ENCODE measurements around the gene TBC1D14.

The TBC1D14 gene

DNA sequence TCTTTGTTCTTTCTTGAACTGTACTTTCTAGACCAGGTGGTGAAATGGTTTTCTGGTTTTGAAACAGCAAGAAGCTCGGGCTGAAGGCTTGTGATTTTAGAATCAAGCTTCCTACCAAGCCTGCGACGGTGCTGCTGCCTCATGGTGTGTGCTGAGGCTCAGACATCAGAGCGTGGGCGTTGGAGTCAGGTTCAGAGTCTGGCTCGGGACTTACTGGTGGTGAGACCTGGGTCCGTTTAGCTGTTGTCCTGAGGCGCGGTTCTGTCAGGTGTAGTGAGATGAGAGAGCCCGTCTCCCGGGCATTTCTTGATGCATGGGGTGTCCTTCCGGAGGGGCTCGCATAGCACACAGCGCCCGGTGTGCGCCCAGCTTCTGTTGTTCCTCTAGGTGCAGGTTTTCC, 113.9 kb downstream of the TBC1D14 start:
- no peak for DNase-seq (ENCODE audit: low read depth)

- no peak for DNase-seq (ENCODE audit: low read depth)
Measured at GRCh38 chr4:7023901-7024300, 114.3 kb downstream of the TBC1D14 start.

DNA sequence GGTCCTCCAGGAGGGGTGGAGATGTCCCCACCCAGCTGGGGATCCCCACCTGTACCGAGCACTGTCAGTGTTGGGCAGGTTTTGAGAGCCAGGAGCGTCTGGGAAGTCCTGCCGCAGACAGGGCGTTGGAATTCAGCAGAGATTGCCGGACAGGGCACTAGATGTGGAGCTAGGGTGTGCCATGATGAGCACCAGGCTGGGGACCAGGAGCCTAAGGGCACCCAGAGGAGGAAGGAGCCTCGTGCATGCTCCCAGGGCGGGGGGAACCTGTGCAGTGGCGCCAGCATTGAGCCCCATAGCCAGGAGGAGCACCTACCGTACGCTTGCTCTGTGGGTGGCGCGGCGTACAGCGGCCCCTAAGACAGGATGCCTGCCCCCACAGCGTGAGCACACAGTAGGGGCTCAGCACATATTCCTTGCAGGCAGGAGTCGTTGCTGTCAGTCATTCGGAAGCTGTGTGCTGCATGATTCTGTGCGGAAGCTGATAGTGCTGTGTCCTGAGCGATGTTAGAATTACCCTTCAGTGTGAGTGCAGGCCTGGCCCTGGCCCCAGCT, 114.8 kb downstream of the TBC1D14 start:
- DNase-seq (ENCODE audit: low read depth), result no peak

DNA sequence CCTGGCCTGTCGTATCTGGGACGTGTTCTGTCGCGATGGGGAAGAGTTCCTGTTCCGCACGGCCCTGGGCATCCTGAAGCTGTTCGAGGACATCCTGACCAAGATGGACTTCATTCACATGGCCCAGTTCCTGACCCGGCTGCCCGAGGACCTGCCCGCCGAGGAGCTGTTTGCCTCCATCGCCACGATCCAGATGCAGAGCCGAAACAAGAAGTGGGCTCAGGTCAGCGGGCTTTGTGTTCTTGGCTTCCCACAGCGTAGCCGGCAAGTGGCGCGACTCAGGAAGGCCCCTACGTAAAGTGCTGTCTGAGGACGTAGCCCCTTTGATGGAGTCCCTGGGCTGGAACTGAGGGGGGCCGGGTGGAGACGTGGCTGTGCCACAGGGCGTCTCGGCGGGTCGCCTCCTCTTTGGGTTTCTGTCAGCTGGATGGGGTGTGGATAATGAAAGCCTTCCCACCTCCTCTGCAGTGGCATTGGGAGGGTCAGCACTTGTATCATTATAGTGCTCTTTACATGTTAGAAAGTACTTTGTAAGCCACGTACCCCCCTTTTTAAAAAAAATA, 115.5 kb downstream of the TBC1D14 start:
- DNase-seq (ENCODE audit: low read depth), result no peak

DNA sequence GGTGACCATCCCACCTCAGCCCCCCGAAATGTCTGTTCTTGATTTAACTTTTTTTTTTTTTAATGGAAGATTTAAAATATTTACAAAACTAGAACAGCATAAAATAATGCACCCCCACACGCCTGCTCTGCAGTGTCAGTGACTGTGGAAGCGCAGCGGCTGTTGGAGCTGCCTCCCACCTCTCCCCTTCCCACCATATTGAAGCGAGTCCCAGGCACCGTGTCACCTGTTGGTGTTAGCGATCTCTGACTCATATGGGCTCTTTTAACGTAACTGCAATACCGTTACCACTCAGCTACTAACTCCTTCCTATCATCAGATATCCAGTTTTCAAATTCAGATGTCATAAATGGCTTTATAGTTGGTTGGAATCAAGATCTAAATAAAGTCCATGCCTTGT, 116.5 kb downstream of the TBC1D14 start:
- no peak for DNase-seq (ENCODE audit: low read depth)

- no peak for DNase-seq (ENCODE audit: low read depth)
Measured at GRCh38 chr4:7027284-7027683, 117.7 kb downstream of the TBC1D14 start.

DNA sequence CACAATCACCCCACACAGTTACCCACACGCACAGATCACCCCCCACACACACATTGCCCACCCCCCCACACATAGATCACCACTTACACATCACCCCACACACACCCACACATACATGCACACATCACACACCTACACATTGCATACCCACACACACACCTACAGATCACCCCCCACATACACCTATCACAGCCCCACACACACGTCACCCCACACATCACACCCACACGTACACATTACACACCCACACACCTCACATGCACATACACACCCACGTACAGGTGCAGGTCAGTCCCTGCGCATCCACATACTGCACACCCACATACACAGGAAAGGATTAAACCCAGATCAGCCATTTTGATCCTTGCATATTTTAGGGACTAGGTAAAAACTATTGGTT, 118.3 kb downstream of the TBC1D14 start:
- no peak for DNase-seq (ENCODE audit: low read depth)

GRCh38 chr4:7029212-7029611, 119.6 kb downstream of the TBC1D14 start:
- DNase-seq (ENCODE audit: low read depth), result no peak

DNA sequence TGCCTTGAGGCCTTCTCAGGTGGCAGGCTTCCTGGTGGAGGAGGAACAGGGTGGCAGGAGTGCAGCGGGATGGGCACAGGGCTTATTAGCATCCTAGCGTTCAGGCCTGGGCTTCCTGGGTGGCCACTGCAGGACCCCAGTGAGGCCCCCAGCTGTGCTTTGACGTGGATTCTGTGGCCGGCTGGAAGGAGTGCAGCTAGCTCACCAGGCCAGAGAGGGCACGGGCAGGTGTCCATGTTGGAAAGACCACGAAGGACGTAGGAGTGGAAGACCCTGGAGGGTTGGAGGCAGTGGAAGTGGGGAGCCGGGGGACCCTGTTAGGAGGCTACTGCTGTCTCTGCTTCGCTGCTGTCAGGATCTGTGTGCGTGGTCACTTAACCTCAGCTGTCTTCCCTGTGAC, 120.3 kb downstream of the TBC1D14 start:
- no peak for DNase-seq (ENCODE audit: low read depth)

DNA sequence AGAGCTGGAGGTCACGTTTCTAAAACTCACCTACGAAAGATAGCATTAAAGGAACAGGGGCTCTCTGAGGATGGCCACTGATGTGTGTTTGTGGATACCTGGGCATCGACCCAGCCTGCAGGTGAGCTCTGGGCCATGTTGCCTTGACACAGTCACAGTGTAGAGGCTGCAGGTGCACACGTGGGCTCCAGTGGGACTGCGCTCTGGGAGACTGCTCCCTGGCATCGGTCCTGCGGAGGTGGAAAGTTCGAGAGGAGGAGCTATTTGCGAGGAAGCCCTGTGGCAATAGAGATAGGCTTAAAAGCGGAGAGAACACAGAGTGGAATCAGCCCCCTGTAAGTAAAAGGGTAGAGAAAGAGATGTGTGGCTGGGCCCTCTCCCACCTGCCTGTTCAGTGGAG, 121.2 kb downstream of the TBC1D14 start:
- no peak for DNase-seq (ENCODE audit: low read depth)

GRCh38 chr4:7031558-7032449, 122.2 kb downstream of the TBC1D14 start:
- DNase-seq (ENCODE audit: low read depth), result no peak

GRCh38 chr4:7032596-7032995, 123.0 kb downstream of the TBC1D14 start:
- DNase-seq (ENCODE audit: low read depth), result no peak

DNA sequence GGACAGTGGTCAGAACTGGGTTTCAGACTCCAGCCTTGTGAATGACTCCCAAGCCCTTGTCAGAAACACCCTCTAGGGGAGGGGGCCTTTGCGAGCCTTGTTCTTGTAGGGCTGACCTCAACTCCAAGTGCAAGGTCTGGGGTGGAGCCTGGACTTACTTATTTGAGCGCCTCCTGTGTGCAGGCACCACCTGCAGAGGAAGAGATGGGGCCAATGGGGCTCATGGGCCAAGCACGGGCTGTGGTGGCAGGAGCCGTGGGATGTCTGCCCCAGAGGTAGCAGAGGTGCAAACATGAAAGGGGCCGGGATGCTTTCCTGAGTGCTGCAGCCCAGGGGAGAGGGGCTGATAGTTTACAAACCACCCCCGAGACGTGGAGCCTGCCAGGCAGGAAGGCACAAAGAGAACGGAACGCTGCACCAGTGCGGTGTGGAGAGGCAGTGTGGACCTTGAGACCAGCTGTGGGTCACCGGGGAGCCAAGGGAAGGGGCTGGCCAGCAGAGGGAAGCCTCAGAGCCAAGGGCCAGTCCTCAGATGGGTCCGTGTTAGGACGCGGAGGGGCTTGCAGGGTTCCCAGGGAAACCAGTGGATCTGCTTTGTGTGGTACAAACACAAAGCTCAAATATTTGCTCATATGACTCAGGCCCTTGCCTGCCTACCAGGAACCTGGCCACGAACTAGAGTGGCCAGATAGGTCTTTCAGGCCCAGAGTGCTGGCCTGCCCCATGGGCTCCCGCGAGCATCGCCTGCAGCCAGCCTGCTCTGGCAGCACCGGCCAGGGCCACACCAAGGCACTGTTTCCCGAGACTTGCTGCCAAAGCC, 124.8 kb downstream of the TBC1D14 start:
- no peak for DNase-seq (ENCODE audit: low read depth)

DNA sequence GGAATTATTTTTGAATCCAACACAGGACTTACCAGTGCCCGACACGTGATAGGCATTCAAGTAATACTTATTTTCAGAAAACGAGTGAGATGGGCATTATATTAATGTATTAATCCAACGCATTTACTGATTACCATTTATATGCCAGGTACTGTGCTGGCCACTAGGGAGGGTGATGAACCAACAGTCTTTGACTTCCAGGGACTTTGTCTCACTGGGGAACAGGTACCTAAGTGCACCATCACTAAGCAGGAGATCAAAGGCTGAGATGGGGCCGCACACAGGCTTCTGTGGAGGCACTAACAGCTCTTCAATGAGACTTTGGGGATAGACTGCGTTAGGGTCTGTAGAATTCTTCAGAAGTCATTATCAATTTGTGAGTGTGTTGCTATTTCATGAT, 127.8 kb downstream of the TBC1D14 start:
- DNase-seq (ENCODE audit: low read depth), result no peak

DNA sequence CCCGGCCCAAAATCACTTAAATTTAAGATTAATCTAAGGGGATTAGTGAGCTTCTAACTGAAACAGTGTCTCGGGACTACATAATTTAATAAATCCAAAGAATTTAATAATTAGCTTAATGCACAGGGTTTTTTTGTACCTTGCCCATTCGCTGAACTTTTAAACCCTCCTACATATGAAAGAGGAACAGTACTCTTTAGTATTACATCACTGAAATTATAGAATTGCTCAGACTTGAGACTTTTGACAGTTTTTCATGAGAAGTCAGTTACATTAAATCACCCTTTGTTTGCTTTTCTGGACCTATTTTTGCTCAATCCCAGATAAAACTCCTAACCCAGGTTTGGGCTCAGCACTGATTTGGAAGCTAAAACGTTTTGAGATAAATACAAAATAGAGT, 131.1 kb downstream of the TBC1D14 start:
- DNase-seq (ENCODE audit: low read depth), result no peak

- no peak for DNase-seq (ENCODE audit: low read depth)
Measured at GRCh38 chr4:7041246-7041645, 131.6 kb downstream of the TBC1D14 start.

DNA sequence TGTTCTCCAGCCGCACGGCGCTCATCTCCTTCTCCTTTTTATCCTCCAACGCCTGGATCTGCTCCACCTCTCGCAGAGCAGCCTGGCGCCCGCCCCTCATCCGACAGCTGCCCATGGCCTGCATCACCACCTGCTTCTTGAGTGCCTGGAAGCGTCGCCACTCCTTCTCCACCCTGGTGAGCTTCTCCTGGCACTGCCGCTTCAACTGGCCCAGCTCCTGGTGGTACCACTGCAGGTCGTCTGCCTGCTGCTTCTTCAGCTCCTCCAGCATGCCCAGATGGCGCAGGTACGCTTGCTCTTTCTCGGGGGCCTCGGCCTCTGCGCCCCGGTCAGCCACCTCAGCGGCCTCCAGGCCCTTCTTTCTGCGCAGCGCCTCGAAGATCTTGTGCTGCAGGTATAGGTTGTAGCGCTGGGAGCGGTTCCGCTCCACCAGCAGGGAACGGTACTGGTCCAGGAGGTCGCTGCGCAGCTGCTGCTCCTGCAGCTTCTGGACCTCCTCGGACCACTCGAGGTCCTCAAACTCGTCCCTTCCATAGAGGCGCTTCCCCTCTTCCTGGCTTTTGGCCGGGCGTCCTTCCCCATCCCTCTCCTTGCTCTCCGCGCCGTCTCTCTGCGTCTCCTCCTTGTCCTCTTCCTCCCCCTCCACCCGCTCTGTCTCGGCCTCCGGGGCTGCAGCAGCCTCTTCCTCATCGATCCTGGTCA, 132.3 kb downstream of the TBC1D14 start:
- no peak for DNase-seq (ENCODE audit: low read depth)

DNA sequence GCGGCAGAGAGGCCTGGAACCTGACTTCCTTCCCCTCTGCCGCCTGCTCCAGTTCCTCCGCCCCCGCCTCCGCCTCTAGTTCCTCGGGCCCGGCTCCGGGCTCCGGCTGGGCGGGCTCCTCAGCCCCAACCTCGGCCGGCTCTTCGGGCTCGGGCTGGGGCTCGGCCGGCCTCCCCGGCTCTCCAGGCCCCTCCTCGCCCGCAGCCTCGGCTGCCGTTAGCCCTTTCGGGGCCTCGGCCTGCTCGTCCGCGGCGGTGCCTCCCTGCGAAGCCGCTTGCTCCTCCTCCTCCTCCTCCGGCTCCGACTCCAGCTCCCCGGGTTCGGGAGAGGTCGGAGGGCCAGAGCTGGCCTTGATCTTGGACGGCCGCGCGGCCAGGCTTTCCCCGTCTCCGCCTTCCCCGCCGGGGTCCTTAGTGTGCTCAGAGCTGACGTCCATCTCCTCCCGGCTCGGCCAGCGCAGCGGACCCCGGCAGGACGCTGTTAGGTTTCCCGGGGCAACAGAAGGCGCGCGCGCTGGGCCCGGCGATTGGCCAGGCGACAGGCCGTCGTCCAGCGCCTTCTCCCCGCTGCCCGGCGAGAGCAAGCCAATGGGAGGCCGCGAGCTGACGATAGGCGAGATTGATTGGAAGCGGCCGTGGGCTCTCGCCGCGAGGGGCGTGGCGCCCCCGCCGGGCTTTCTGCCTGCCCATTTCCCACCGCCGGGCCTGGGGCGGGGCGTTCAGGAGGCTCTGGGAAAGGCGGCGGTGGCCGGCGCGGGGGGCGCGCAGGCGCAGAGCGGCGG, 133.1 kb downstream of the TBC1D14 start:
- DNase-seq (ENCODE audit: low read depth), result peak; percentile 80

DNA sequence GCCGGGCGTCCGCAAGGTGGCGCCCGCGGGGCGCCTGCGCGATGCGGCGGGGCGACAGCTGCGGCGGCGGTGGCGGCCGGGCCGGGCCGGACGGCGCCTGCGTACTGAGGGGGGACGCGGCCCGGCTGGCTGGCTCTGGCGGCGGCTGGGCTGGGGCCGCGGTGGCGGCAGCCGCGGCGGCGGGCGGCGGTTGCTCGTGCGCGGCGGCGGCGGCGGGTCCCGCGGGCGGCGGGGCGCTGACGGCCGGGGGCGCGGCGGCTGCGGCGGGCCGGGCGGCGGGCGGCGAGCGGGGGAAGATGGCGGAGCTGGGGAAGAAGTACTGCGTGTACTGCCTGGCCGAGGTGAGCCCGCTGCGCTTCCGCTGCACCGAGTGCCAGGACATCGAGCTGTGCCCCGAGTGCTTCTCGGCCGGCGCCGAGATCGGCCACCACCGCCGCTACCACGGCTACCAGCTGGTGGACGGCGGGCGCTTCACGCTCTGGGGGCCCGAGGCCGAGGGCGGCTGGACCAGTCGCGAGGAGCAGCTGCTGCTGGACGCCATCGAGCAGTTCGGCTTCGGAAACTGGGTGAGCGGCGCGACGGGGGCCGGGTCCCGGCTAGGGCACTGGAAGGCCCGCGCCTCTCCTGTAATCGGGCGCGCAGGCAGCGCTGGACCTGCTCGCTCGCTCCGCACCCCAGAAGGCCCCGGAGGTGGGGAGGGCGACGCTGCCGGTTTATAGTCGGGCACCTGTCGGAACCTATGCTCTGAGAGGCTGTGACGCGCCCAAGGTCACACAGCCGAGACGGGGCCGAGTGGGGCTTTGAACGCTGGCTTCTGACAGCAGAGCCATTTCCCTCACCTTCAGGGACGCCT, 133.9 kb downstream of the TBC1D14 start, which contains the start of gene TADA2B:
TSS of gene TADA2B (plus strand) at position 89 of the 853 bp plus-strand sequence. CDS start at position 297, 208 bp downstream.
- DNase-seq (ENCODE audit: low read depth), result peak; percentile 26

Data from activated gamma-delta T cell treated with anti-CD3 and anti-CD28 coated beads, Interleukin-2, amount 50 U/mL, for 16 hours (primary cell).